GM12872 (cell line): ENCODE data around the gene PSMB1.

Experiments used
- TF ChIP-seq, protein P1 (sequence below): IDR thresholded peaks from 3 replicates; pipeline ENCODE4 v1.5.1; 2011; ENCODE audit warnings: low read depth, mild to moderate bottlenecking, low read length, moderate library complexity; ENCODE audit not compliant: insufficient read depth

PSMB1 gene

DNA sequence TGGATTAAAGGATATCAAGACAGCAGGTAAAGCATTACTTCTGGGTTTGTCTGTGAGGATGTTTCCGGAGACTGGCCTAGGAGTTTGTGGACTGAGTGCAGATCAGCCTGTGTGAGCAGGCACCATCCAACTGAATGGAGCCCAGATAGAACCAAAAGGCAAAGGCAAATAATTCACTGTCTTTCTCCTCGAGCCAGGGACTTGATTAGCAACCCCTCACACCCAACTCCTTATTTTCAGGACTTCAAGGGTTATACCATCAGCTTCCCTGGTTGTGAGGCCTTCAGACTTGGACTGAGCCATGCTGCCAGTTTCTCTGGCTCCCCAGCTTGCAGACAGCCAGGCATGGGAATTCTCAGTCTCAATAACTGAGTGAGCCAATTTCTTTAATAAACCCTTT lies 19.3 kb downstream of the PSMB1 start:
- TF ChIP-seq, protein P1, sequence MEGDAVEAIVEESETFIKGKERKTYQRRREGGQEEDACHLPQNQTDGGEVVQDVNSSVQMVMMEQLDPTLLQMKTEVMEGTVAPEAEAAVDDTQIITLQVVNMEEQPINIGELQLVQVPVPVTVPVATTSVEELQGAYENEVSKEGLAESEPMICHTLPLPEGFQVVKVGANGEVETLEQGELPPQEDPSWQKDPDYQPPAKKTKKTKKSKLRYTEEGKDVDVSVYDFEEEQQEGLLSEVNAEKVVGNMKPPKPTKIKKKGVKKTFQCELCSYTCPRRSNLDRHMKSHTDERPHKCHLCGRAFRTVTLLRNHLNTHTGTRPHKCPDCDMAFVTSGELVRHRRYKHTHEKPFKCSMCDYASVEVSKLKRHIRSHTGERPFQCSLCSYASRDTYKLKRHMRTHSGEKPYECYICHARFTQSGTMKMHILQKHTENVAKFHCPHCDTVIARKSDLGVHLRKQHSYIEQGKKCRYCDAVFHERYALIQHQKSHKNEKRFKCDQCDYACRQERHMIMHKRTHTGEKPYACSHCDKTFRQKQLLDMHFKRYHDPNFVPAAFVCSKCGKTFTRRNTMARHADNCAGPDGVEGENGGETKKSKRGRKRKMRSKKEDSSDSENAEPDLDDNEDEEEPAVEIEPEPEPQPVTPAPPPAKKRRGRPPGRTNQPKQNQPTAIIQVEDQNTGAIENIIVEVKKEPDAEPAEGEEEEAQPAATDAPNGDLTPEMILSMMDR = no peak

DNA sequence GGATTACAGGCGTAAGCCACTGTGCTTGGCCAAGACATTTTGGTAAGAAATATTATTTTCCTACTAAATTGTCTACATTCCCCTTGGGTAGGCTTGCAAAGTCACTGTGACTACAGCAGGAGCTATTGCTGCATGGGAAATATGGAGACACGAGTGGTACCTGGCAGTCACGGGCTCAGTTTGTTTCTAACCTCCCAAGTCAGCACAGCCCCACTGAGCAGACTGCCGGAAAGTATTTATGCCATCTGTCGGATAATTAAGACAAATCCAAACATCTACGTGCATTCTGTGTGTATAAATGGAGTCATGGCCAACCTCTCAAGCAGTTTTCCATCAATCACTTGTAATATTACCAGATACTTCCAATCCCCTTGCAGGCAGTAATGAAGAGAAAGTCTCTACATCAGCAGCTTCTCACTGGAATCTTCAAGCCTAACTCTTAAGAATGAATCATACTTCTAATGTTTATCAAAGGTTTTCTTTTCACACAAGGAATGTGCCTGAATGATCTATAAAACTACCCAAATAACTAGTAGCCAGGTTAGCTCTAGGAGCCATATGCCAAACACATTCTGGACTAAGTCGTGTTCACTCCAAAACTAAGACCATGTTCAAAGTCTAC lies 20.1 kb downstream of the PSMB1 start:
- TF ChIP-seq, protein P1 = no peak

DNA sequence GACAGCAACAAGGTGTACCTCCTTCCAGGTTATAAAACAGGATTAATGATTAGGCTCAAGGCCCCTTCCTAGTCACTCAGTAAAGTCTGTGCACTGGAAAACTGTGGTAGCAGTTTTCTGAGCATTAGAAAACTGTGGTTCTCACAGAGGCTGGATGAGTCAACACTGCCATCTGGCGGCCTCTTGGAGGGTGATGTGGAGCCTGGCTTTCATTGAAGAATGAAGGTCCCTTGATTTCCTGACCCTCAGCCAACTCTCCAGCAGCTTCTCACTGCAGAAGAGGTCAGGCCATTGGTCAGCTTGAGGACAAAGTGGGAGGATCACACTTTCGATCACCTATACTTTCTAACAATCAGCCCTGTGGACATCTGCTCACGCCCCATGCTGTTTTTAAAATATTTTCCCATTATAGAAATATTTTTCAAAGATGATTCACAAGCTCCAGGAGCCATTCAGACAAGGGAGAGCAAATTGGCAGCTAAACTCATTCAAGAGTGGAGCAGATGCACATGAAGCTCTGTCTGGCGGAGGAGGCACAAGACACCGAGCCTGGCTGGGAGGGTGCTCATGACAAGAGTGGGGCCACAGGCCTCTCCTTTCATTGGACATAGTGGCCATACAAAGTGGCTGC lies 23.2 kb downstream of the PSMB1 start:
- TF ChIP-seq, protein P1 = peak; percentile 92

GRCh38 chr6:170525795-170526194 lies 27.3 kb downstream of the PSMB1 start:
- TF ChIP-seq, protein P1 = no peak

- TF ChIP-seq, protein P1 = no peak
Observed at GRCh38 chr6:170524172-170524502, 29.0 kb downstream of the PSMB1 start.

DNA sequence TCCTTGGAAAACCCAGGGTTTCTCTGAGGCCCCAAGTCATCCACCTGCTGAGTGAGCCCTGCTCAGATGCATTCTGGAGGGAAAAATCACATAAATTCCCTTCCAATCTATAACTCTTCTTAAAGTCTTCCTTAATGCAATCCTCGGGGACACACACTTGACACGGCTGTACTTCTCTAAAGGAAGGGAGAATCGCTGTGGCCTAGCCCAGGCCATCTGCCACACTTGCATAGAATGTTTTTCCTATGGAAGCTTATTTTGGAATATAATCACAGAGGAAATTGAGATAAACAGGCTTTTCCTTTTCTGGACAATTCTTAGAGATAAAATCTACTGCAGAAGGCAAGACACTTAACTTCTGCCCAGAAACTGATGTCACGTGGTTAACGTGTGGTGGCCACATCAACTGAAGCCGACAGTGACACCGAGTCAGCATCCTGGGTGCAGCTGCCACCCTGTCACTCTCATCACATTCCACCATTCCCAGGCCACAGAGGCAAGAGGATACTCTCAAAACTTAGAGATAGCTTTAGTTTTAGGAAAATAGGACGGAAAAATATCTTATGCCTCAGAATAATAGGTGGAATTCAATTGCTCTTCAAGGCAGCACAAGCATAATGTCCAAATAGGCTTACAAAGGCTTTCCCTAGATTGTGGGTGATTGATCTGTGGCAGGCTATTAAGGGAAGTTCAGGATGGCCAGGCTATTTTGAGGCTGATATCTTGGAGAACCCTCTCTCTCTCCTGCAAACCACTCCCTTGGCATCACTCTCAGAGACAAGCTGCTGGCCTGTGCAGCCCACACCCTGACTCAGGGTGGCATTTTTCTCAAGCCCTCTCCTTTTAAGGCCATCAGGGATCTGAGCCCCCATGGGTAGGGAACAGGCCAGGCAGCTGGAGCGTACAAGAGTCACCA lies 29.6 kb downstream of the PSMB1 start:
- TF ChIP-seq, protein P1 = no peak

DNA sequence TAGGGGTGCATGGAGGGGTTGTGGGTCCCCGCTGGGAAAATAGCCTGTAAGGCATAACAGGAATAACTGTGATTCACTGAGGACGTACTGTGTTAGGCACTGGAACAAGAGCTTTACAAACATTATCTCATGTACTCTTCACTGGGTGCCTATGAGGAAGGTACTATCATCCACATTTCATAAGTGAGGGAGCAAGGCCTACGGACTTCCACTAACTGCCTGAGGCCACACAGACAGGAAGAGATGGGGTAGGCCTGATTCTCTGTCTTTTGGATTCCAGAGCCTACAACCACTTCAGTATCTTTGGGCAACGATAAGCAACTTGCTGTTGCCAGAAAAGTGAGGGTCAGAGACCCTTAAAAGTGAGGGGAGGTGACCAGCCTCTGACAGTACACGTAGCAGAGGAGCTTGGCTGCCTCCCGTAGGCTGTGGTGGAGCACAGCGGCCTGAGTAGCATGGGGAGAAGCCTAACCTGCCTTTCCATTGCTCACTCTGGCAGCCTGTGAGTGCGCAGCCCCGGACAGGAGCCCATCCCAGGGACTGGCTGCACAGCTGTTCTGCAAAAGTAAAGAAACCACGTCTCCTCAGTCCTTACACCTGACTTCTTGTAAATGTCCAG lies 30.4 kb downstream of the PSMB1 start:
- TF ChIP-seq, protein P1 = peak; percentile 62
